HG03039 (cell line): Measurements from ENCODE around the gene RTN4R.

ENCODE experiments used
- ATAC-seq: cut with Tn5 transposase; IDR thresholded peaks from one replicate; pipeline ENCODE4 v1.9.1; 2021; ENCODE audit warnings: mild to moderate bottlenecking, moderate library complexity; ENCODE audit not compliant: unreplicated experiment

RTN4R gene

GRCh38 chr22:20204806-20205205 lies 63.3 kb downstream of the RTN4R start:
- ATAC-seq: no peak

DNA sequence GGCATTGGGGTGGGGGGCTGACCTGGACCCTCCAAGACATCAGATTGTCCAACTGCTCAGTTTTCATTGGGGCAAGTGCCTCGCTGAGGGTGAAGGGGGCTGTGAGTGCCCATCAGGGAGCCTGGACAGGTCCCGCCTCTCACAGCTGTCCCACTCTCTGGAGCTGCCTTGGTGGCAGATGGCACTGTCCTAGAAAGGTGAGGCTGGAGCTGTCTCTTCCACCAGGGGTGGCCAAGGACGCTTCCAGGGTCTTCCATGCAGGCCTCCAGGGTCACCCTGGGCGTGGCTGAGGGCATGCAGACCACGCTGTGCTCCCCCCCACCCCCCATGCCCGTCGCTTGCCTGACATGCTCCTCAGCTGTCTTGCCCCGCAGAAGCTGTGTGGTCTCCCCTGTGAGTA lies 63.8 kb downstream of the RTN4R start:
- ATAC-seq: no peak

DNA sequence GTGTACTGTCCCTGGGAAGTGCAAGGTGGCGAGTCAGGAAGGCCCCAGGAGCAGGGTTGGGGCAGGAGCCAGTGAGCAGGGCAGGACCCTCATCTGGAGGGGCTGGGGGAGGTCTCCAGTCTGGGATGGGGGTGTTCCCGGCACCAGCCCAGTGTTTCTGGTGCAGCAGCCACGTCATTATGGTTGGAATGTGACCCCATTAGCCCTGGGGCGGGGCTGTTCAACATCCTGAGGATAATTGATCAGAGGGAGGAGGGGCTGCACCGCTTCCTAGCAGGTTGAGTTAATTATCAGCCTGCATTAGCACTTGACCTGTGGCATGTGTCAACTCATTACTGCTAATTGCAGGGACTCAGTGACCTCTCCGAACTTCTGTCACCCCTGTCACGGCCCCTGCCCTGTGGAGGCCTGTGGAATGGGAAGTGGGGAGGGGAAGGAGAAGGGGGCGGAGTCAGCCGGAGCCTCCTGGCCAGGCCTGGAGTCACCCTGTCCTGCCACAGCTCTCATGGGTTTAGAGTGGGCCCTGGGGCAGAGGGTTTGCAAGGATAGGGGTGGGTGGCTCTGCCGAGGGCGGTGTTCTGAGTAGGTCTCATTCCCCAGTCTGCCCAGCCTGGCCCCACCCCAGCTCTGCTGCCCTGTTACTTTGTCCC lies 64.4 kb downstream of the RTN4R start:
- ATAC-seq: no peak

GRCh38 chr22:20203142-20203551 lies 65.0 kb downstream of the RTN4R start:
- ATAC-seq: no peak

GRCh38 chr22:20201837-20202392 lies 66.2 kb downstream of the RTN4R start:
- no peak for ATAC-seq

- ATAC-seq: no peak
These were observed 68.2 kb downstream of the RTN4R start for GRCh38 chr22:20199906-20200305.

GRCh38 chr22:20199413-20199842 lies 68.7 kb downstream of the RTN4R start:
- no peak for ATAC-seq

DNA sequence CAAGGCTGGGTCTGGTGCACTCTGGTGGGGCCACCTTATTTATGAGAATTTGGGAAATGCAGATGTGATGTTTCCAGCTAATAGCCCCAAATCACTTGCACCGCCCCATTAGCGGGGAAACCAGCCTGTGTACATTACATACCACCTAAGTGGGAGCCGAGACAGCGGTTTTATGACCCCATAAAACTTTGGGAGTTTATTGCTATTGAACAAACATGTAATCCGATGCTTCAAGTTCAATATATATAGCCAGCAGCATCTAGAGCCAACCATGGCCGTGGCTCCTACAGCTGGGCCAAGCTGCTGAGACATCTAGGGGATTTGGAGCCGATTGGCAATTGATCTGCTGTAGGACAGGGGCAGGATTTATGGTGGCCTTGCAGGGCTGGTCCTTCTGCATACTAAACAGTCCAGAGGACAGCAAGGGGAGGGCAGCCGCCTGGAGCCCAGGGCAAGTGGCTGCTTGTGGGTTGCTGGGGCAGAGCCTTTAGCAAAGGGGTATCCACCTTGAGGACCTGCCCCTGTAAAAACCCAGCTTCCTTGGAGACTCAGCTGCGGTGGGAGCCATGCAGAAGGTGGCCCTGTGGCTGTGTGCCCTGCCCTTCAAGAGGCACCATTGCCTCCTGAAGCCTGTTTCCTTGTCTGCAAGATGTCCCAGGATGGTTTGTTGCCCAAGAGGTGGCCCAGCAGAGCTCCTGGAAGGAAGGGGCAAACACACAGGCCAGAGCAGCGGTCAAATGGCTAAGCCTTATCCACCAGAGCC lies 69.4 kb downstream of the RTN4R start:
- no peak for ATAC-seq

- ATAC-seq: no peak
These were observed 70.6 kb downstream of the RTN4R start for GRCh38 chr22:20197407-20198030.

- ATAC-seq: no peak
These were observed 71.8 kb downstream of the RTN4R start for GRCh38 chr22:20196094-20196842.

GRCh38 chr22:20194681-20195593 lies 73.2 kb downstream of the RTN4R start:
- ATAC-seq: no peak

GRCh38 chr22:20193761-20194494 lies 74.2 kb downstream of the RTN4R start:
- ATAC-seq: no peak

DNA sequence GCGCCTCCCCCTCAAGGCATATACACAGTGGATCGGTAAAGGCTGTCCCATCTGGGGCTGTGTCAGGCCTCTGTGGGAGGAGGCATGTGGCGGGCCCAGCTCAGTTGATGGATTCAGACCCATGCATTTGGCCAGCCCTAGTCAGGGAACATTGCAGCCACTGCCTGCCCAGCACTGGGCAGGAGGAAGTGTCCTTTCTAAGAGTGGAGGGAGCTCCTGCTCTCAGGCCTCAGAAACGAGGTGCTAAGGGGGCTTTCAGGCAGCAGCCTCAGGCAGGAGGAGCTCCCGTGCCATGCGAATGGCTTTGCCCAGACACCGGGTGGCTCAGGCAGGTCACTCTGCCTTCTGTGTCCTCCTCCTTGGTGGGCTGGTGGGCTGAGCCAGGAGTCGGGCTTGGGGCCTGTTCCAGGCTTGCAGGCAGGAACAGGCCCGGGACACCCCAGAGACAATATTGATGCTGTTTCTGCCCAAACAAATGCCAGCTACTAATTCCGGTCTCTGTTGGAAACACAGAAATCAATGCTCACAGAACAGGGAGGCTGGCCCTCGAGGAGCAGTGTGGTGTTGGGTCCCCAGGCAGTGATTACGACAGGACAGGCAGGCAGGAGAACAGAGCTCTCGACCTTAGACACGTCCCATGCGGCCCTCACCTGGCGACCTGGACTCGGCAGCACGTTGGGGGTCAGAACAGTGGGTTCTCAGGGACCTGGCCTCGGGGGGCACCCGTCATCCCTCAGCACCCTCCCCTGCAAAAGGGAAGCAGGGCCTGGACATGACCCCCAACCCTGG lies 75.0 kb downstream of the RTN4R start:
- no peak for ATAC-seq

DNA sequence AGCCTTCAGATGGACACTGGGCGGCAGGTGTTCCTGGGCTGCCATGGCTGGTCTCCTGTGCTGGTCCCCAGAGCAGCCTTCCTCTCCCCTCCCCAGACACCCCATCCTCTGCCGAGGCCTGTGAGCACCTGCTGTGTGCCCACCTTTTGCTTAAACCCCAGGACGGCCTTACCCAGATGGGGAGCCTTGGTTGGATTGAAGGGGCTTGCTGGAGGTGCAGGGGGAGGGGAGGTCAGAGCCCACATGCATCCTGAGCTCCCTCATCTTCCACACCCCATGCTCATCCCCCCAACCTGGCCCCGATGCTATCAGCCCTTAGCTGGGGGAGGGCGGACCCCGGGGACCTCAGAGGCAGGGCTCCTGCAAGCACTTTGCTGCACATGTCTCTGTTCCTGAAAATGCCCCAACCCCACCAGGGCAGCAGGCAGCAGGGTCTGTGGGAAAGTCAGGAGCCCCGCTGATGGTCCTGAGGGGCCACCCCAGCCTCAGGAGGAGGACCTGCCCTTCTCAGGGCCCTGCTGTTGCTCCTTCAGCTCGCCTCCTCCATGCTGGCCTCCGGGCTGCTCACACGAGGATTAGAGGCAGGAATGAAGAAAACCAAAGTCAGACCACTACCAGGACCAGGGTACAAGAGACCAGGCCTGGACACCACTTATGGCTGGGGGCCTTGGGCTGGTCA lies 75.7 kb downstream of the RTN4R start:
- no peak for ATAC-seq

DNA sequence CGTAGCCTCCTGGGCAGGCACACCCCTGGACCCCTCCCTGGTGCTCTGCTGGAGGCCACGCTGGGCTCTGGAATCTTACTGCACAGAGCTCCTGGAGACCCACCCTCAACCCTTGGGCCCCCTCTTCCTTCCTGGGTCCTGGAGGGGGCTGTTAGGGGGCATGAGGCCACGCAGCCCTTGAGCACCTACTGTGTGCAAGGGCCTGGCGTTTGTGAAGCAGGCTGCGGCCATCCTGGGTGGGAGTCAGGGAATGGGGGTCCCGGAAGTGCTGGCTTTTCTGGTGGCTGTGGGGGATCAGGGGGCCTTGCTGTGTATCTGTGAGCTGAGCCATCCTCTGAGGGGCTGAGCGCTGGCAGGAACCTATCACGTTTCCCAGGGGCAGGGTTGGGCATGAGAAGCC lies 76.3 kb downstream of the RTN4R start:
- no peak for ATAC-seq
